ENCODE measurements around the gene KIAA1958.

Gene KIAA1958, protein sequence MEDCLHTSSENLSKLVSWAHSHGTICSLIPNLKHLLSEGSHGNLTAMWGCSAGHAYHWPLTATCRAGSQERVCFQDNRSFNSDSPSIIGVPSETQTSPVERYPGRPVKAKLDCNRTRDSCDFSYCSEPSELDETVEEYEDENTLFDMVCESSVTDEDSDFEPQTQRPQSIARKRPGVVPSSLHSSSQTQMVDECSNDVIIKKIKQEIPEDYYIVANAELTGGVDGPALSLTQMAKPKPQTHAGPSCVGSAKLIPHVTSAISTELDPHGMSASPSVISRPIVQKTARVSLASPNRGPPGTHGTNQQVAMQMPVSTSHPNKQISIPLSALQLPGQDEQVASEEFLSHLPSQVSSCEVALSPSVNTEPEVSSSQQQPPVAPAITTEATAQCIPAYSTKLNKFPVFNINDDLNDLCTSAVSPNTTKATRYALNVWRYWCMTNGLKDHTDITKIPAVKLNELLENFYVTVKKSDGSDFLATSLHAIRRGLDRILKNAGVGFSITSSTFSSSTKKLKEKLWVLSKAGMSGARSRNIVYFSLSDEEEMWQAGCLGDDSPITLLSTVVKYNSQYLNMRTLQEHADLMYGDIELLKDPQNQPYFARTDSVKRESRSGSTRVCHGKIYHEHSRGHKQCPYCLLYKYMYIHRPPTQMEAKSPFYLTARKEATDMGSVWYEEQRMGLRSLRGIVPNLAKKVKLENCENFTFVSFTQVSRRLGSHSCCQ

DNA sequence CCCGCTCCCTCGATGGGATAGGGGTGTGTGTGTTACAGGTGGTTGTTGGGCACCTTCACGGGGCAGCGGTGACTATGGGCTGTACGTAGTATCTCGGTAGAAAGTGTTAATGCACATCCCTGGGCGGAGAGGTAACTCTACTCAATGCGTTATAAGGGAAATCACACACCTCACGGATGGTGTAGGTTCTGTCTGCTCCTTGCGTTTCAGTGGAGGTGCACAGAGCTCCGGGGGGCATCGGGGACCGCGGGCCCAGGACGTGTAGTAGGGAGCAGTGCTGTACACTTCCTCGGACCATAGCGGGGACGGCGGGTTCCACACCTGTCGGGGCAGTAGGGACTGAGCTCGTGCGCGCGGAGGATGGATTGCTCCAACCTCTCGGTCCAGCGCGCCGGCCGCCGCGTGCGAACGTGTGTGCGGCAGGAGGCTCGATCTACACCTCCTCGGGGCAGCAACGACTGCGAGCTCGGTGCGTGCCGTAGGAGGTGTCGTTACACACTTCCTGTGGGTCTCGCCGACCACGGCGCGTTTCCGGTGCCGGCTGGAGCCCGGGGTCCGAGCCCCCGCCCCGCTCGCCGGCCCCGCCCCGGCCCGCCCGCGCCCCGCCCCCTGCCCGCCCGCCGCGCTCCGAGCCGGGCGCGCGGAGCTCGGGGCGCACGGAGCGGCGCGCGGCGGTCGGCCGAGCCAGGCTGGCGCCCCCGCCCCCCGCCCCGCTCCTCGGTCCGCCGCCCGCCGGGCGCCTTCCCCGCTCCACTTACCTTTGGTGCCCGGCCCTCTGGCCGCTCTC is at the start of gene KIAA1958:
Gene KIAA1958, plus strand, starts transcription at position 607 of the 787 bp plus-strand sequence. CDS start 87,254 bp downstream, outside the sequence.
- peak; percentile 81 for DNase-seq (ENCODE audit: low read depth)
- TF ChIP-seq, protein P1, sequence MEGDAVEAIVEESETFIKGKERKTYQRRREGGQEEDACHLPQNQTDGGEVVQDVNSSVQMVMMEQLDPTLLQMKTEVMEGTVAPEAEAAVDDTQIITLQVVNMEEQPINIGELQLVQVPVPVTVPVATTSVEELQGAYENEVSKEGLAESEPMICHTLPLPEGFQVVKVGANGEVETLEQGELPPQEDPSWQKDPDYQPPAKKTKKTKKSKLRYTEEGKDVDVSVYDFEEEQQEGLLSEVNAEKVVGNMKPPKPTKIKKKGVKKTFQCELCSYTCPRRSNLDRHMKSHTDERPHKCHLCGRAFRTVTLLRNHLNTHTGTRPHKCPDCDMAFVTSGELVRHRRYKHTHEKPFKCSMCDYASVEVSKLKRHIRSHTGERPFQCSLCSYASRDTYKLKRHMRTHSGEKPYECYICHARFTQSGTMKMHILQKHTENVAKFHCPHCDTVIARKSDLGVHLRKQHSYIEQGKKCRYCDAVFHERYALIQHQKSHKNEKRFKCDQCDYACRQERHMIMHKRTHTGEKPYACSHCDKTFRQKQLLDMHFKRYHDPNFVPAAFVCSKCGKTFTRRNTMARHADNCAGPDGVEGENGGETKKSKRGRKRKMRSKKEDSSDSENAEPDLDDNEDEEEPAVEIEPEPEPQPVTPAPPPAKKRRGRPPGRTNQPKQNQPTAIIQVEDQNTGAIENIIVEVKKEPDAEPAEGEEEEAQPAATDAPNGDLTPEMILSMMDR (IDR thresholded peaks at IDR 0.05; ENCODE audit: insufficient read depth, low read depth, low read length, missing control alignments), result no peak
- peak within 1 kb of the TSS; percentile 82 for H3K4me3 ChIP-seq (ENCODE audit: low read length)

DNA sequence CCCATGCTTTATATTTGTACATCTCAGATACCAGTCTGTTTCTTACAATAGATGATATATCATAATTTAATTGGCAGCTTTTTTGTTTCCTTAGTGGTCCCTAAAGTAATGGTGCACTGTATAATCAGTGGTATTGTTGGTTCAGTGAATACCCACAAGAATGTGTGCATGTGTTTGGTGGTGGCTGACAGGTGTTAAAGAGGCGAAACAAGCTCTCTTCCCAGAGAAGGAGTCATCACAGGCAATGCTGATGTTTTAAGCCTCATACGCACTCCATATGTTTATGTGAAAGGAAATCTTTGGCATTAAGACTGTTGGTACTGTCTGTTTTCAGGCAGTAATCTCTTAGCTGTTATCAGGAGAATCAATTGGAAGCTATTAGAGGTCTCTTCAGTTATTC is 49.2 kb upstream of the KIAA1958 start:
- TF ChIP-seq, protein P1 (IDR thresholded peaks at IDR 0.05; ENCODE audit: insufficient read depth, low read depth, low read length, missing control alignments), result no peak
- H3K4me3 ChIP-seq (ENCODE audit: low read length), result no peak overlapping the region
- no peak for DNase-seq (ENCODE audit: low read depth)

DNA sequence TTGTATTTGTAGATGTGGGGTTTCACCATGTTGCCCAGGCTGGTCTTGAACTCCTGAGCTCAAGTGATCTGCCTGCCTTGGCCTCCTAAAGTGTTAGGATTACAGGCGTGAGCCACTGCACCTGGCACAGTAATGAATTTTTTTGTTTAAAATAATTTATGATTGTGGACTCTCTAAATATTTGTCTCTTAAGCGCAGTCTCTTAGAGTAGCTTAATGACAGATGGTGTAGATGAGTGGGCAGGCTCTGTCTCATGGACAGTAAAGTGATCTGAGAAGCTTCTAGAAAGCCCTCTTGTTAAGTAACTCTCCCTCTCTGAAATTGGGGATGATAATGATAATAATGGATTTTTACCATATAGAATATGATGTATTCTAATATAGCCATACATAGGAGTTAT is 47.5 kb upstream of the KIAA1958 start:
- no peak overlapping the region for H3K4me3 ChIP-seq (ENCODE audit: low read length)
- TF ChIP-seq, protein P1 (IDR thresholded peaks at IDR 0.05; ENCODE audit: insufficient read depth, low read depth, low read length, missing control alignments), result no peak
- DNase-seq (ENCODE audit: low read depth), result no peak

DNA sequence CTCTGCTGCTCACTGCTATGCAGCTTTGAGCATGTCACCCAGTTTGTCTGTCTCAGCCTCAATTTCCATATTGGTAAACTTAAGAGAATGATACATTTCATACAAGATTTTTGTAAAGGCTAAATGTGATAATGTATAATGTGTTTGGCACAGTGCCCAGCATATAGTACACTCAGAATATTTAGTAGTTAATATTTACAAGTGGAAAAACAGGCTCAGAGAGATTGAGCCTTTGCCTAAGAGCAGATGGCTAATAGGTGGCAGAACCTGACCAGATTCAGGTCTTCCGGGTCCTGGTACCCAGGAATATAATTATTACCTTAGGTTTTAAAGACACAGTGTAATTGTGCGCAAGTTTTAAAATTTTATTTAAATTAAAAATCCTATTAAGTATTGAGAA is 46.8 kb upstream of the KIAA1958 start:
- TF ChIP-seq, protein P1 (IDR thresholded peaks at IDR 0.05; ENCODE audit: insufficient read depth, low read depth, low read length, missing control alignments), result no peak
- peak; percentile 50 for DNase-seq (ENCODE audit: low read depth)
- H3K4me3 ChIP-seq (ENCODE audit: low read length), result no peak overlapping the region

DNA sequence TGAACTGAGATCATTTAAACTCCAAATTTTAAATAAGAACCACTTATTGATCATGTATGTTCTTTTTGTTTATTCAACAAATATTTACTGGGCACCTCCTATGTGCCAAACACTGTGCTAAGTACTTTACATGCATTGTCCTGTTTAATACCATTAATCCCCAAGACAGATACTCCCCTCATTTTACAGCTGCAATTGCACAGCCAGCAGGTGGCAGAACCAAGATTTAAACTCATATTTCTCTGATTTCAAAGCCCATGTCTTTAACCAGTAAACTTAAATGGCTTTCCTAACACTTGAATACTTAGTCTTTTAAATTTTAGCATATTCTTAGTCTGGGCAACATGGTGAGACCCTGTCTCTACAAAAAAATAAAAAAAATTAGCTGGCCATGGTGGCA is 43.4 kb upstream of the KIAA1958 start:
- DNase-seq (ENCODE audit: low read depth), result peak; percentile 36
- no peak overlapping the region for H3K4me3 ChIP-seq (ENCODE audit: low read length)
- TF ChIP-seq, protein P1 (IDR thresholded peaks at IDR 0.05; ENCODE audit: insufficient read depth, low read depth, low read length, missing control alignments), result peak; percentile 55

DNA sequence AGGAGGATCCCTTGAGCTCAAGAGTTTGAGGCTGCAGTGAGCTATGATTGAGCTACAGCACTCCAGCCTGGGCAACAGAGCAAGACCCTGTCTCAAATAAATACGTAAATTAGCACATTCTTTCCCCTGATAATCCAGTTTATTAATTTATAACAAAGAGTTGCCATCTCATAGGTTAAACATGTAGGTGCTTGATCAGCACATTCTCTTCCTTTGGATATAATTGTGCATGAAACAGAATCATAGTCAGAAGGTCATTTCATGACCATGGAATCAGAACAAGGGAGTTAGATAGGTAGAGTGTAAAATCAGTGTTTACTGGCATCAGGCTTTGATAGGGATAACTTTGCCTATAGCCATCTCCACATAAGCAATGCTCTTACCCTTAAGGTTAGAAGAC is 43.0 kb upstream of the KIAA1958 start:
- no peak overlapping the region for H3K4me3 ChIP-seq (ENCODE audit: low read length)
- DNase-seq (ENCODE audit: low read depth), result no peak
- TF ChIP-seq, protein P1 (IDR thresholded peaks at IDR 0.05; ENCODE audit: insufficient read depth, low read depth, low read length, missing control alignments), result no peak

All from epithelial cell of esophagus (primary cell).